Measurements from ENCODE around the gene SLC26A5.
"Not testable (repeated sequence)": the region's sequence is repeated elsewhere in the genome, so short reads cannot be mapped to it uniquely, and the experiment has no call there.

The SLC26A5 gene

DNA sequence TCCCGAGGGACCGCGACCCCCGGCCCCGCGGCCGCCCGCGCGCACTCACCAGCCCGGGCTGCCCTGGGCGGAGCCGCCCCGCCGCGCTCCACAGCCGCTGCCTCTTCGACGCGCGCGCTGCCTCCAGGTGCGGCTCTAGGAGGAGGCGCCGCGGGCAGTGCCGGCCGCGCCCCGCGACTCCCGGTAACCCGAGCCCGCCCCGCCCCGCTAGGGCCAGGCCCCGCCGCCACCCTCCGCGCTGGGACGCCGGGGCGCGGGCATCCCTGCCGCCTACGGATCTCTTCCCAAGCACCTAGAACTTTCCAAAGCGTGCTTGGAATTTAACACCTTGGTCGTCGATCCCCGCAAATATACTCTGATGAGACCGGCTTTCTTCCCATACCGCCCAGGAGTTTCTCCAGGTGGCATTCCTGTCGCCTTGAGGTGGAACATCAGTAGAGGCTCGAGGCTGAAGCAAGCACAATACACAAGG lies at the start of gene SLC26A5:
Gene SLC26A5 (minus strand): TSS at position 159 of the 472 bp plus-strand sequence. CDS start 24,693 bp downstream, outside the sequence.
- no peak for DNase-seq

- no peak for DNase-seq
These were observed 41.4 kb upstream of the SLC26A5 start for GRCh38 chr7:103487419-103487818.

GRCh38 chr7:103486873-103487272 lies 40.9 kb upstream of the SLC26A5 start:
- DNase-seq = not testable (repeated sequence)

DNA sequence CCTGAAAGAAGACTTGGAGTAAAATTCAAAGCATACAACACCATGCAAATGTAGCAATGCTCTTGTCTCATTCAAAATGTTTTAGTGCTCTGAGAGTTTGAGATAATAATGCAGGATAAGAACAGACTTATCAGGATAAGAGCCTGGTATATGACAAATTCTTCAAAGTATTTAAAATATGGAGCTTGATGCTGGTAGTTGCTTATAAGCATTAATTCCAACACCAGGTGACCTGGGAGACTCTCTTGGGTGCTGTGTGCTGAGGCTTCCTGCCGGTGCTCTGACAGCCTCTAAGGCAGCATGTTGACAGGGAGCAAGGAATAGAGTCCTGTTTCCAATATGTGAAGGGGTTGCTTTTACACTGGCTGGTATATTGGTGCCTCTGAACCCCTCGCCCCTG lies 34.8 kb upstream of the SLC26A5 start:
- no peak for DNase-seq

DNA sequence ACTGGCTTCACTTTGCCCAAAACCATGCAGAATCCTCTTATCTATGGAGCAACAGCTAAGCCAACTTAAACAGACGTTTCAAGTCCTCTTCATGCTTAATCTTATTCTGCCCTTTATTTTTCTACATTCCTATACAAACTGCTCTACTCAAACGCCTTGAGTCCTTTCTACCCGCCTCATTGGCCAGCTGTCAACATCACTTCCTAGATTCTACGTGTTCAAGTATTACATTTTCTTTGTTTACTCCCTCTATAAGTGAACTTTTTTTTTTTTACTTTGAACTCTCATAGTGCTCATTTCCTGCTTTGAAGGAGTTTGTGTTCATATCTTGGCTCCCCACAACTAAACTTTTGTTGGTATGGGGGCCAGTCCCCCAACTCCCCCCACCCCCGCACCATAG lies 28.9 kb upstream of the SLC26A5 start:
- DNase-seq = no peak

DNA sequence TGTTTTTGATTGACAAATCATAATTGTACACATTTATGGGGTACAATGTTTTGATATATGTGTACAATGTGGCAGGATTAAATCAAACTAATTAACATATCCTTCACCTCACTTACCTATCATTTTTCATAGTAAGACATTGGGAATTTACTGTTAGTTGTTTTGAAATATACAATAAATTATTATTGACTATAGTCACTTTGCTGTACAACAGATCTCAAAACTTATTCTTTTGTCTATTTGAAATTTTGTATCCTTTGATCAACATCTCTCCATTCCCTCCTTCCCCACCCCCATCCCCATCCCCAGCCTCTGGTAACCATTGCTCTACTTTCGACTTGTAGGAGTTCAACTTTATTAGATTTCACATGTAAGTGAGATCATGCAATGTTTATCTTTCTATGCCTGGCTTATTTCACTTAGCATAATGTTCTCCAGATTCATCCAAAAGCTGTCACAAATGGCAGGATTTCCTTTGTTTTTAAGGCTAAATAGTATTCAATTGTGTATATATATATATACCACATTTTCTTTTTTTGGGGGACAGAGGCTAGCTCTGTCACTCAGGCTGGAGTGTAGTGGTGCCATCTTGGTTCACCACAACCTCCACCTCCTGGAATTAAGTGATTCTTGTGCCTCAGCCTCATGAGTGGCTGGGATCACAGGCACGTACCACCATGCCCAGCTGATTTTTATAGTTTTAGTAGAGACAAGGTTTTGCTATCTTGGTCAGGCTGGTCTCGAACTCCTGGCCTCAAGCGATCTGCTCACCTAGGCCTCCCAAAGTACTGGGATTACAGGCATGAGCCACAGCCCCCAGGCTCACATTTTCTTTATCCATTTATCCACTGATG lies 23.3 kb upstream of the SLC26A5 start:
- DNase-seq = no peak

DNA sequence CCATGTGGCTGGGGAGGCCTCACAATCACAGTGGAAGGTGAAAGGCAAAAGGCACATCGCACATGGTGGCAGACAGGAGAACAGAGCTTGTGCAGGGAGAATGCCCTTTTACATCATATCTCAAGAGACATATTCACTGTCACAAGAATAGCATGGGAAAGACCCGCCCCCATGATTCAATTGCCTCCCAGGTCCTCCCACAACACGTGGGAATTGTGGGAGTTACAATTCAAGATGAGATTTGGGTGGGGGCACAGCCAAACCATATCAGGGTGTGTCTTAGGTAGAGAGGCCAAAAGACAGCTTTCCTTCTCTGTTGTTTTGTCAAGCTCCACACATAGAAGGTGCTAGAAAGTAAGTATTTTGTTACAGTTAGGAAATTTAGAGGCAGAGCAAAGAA lies 20.8 kb upstream of the SLC26A5 start:
- DNase-seq = no peak

- no peak for DNase-seq
These were observed 16.4 kb upstream of the SLC26A5 start for GRCh38 chr7:103462358-103462757.

DNA sequence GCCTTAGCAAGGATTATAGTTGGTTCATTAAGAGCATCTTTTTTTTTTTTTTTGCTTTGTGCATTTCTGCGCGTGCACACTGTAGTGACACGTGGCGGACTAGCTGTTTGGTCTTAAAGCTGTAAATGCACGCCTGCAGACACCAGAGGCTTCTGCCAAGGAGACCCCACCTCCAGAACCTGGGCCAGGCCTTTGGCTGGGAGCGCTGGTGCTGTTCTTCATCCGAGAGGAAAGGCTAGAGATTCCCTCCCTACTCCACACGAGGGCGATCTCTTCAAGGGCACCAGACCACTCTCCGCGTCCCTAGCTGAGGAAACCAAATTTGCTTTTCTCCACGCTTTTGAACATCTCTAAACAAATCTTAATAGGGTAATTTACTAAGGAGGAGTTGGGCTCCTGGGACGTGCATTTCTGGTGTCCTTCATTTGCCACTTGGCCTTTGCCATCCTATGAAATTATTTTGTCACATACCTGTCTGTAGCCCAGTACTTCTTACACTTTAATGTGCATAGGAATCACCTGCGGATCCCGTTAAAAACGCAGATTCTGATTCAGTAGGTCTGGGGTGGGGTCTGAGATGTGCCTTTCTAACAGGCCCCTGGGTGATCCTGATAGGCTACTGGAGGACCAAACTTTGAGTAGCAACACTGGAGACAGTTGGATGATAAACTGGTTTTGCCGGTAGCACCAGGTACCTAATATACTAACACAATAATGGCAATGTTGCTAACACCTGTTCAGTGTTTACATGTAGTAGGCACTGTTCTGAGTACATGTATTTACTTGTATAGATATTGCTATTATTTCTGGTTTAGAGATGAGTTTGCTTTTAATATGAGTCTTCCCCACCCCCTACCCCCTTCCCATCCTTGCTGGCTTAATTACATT lies 1.3 kb upstream of the SLC26A5 start:
- DNase-seq = peak in 29 of 56 donors; percentile 0 to 57 (median 15)

- DNase-seq = peak in 1 of 56 donors; percentile 1
These were observed 569 bp downstream of the SLC26A5 start for GRCh38 chr7:103445228-103446048.

DNA sequence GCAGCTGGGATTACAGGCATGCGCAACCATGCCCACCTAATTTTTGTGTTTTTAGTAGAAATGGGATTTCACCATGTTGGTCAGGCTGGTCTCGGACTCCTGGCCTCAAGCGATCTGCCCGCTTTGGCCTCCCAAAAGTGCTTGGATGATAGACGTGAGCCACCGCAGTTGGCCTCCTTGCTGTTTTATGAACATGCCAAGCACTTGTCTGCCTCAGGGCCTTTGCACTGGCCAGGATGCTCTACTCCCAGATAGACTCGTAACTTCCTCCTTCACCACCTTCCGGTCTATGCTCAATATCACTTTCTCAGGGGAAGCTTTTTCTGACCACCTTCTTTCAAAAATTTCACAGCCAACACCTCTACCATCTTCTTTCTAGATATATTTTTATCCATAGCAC lies 6.3 kb downstream of the SLC26A5 start:
- DNase-seq = no peak

DNA sequence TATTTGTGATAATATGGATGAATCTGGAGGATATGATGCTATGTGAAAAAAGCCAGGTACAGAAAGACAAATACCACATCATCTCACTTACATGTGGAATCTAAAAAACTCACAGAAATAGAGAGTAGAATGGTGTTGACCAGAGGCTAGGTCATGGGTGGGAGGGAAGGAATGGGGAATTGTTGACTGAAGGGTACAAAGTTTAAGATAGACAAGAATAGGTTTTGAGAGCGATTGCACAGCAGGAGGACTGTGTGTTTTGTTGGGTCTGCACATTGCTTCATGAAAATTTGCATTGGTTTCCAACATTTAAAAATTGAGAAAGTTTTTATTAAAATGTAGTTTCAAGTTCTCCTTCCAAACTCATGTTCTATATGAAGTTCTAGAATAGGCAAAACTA lies 8.4 kb downstream of the SLC26A5 start:
- no peak for DNase-seq

DNA sequence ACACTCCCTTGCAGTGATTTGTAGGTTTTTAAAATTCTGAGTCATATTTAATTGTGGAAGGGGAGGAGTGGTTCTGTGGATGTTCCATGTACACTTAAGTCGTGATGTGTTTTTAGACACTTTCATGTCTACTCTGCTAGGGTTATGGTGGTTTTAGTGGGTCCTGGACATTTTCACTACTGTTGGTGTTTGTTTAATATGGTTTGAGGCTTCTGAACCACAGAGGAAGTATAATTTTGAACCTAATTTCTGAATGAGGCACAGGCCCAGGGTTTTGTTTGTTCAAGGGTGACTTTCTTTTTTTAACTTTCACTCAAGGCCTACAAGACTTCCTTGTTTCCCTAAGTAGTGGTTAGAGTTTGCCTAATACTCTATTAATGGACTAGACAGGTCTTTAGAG lies 13.3 kb downstream of the SLC26A5 start:
- DNase-seq = no peak

DNA sequence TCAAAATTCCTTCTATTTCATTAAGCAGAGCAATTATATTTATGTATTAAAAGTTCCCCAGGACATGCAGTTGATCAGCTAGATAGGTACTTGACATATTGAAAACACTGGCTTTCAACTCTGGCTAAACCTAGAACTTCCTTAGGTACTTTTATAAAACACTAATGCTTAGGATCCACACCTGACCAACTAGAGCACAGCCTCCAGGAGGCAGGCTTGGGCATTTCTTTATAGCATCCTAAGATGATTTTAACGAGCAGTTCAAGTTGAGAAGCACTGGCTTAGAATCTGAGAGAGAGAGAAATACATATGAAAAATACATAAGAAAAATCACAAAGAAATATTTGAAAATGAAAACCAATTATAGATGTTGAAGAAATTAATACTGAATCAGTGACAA lies 20.8 kb downstream of the SLC26A5 start:
- no peak for DNase-seq

GRCh38 chr7:103423467-103424179 lies 22.4 kb downstream of the SLC26A5 start:
- no peak for DNase-seq

DNA sequence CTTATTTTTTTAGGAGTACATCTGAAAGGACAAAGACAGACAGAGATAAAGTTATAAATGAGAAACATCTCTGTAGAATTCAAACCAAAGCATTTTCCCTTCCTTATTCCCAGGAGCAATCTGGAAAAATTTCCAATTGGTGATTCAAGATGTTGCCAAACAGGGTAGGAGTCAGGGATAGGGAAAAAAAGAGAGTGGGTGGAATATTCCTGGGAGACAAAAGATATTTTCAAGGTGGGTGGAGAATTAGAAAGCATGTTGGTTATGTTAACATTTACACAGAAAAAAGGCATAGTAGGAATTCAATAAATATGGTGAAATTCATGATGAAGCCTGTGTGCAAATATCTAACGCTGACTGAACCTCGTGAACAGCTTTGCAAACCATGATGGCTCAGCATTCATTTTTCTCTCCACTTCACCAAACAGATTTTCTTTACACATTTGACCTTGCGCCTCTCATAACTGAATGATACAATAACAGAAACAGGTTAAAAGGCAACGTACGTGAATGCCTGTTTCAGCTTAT lies 25.1 kb downstream of the SLC26A5 start:
- DNase-seq = no peak

DNA sequence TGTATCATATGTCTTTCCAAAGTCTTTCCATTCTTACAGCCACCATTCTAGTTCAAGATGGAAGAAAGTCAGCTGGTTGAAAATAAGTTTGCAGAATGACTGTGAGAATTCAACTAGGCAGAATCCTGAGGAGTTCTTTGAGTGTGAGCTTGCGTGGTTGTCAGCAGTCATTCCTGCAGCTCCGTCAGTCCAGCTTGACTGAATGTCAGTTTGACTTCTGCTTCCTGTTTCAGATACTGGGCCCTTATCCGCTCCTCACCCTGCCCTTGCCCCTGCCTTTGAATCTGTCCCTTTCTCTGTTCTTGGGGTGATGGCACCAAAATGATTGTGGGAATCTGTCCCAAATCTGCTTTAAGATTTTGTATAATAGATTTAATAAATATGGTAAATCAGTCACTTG lies 27.8 kb downstream of the SLC26A5 start:
- DNase-seq = no peak

- DNase-seq = no peak
These were observed 32.6 kb downstream of the SLC26A5 start for GRCh38 chr7:103413407-103413806.

GRCh38 chr7:103412151-103412550 lies 33.9 kb downstream of the SLC26A5 start:
- no peak for DNase-seq

Measured in amygdala (tissue), 56 donors.